ENCODE data around the gene NDUFA13. TPM values are rescaled to one million over a fixed set of nuclear protein-coding genes. Genes with fewer than 3 reads are reported as not detected.

The NDUFA13 gene
- polyA plus RNA-seq, 1 donor from 2014 or later: 266 TPM

- Histone ChIP-seq H2AFZ (ENCODE audit: low read depth, low read length) (no peak overlapping the region), H3K27ac (ENCODE audit: low read length) (no peak overlapping the region), H3K79me2 (replicated peaks; ENCODE audit: insufficient read depth, low read length) (peaks cover 34% of the 10 kb centered on the region), H4K20me1 (ENCODE audit: insufficient read depth) (no peaks in the 10 kb centered on the region), H3F3A (ENCODE audit: insufficient read depth, low read length, poor library complexity, severe bottlenecking) (no peaks in the 10 kb centered on the region), H3K4me2 (ENCODE audit: low read length) (no peak overlapping the region), H3K9ac (ENCODE audit: low read length) (no peak overlapping the region), H3K27me3 (ENCODE audit: insufficient read depth, low read depth, low read length) (no peaks in the 10 kb centered on the region), H3K36me3 (ENCODE audit: insufficient read depth, low read length) (no peaks in the 10 kb centered on the region), H3K9me2 (ENCODE audit: insufficient read depth, low read length) (no peaks in the 10 kb centered on the region), H3K4me3 (ENCODE audit: low read length) (no peak overlapping the region), H3K9me3 (ENCODE audit: low read length) (no peaks in the 10 kb centered on the region)
- TF ChIP-seq EZH2 (IDR thresholded peaks at IDR 0.05; ENCODE audit: borderline replicate concordance, insufficient read depth, low read length, poor library complexity, severe bottlenecking) (no peak), MXI1 (conservative IDR thresholded peaks at IDR 0.05; ENCODE audit: poor library complexity, severe bottlenecking) (no peak), POLR2AphosphoS5 (IDR thresholded peaks at IDR 0.05) (no peak), SMC3 (conservative IDR thresholded peaks at IDR 0.05; ENCODE audit: poor library complexity) (no peak), RAD21 (conservative IDR thresholded peaks at IDR 0.05) (no peak), REST (IDR thresholded peaks at IDR 0.05; ENCODE audit: borderline replicate concordance) (no peak), EP300 (conservative IDR thresholded peaks at IDR 0.05; ENCODE audit: poor library complexity, severe bottlenecking) (no peak), CTCF (IDR thresholded peaks at IDR 0.05; ENCODE audit: poor library complexity, severe bottlenecking) (no peak), TAF1 (IDR thresholded peaks at IDR 0.05; ENCODE audit: low read depth) (no peak)
These were observed 5.0 kb downstream of the NDUFA13 start for GRCh38 chr19:19520989-19521388.

- H4K20me1 ChIP-seq (ENCODE audit: insufficient read depth): no peaks in the 10 kb centered on the region
- H3K9me3 ChIP-seq (ENCODE audit: low read length): no peaks in the 10 kb centered on the region
- no peak overlapping the region for H2AFZ ChIP-seq (ENCODE audit: low read depth, low read length)
- H3K27ac ChIP-seq (ENCODE audit: low read length): no peak overlapping the region
- H3F3A ChIP-seq (ENCODE audit: insufficient read depth, low read length, poor library complexity, severe bottlenecking): no peaks in the 10 kb centered on the region
- H3K79me2 ChIP-seq (replicated peaks; ENCODE audit: insufficient read depth, low read length): peaks cover 13% of the 10 kb centered on the region
- no peak overlapping the region for H3K4me3 ChIP-seq (ENCODE audit: low read length)
- no peaks in the 10 kb centered on the region for H3K27me3 ChIP-seq (ENCODE audit: insufficient read depth, low read depth, low read length)
- no peaks in the 10 kb centered on the region for H3K36me3 ChIP-seq (ENCODE audit: insufficient read depth, low read length)
- no peaks in the 10 kb centered on the region for H3K9me2 ChIP-seq (ENCODE audit: insufficient read depth, low read length)
- TF ChIP-seq EP300 (conservative IDR thresholded peaks at IDR 0.05; ENCODE audit: poor library complexity, severe bottlenecking) (no peak), RAD21 (conservative IDR thresholded peaks at IDR 0.05) (no peak), CTCF (IDR thresholded peaks at IDR 0.05; ENCODE audit: poor library complexity, severe bottlenecking) (no peak), REST (IDR thresholded peaks at IDR 0.05; ENCODE audit: borderline replicate concordance) (no peak), EZH2 (IDR thresholded peaks at IDR 0.05; ENCODE audit: borderline replicate concordance, insufficient read depth, low read length, poor library complexity, severe bottlenecking) (no peak)
- H3K9ac ChIP-seq (ENCODE audit: low read length): no peak overlapping the region
- H3K4me2 ChIP-seq (ENCODE audit: low read length): no peak overlapping the region
These were observed 7.2 kb downstream of the NDUFA13 start for GRCh38 chr19:19523177-19523576.
